HT-29 (cell line): ENCODE measurements around the gene PLEKHG5. TPM values are rescaled to one million over a fixed set of nuclear protein-coding genes. Genes with fewer than 3 reads are reported as not detected.

Experiments used
- DNase-seq: peaks from one replicate; pipeline ENCODE4 v3.0.0-alpha.2; 2015; ENCODE audit warnings: low spot score
- total RNA-seq: library from RNA; depleted of rRNA; stranded (reverse); fragments of >200 nt; shearing (Covaris generic); gene quantifications from 2 replicates; pipeline ENCODE4 v1.2.3, GENCODE V29; 2014

PLEKHG5 gene
- total RNA-seq, 1 experiment from 2014 or later: 14.6 TPM

- DNase-seq: no peak
Measured at GRCh38 chr1:6481820-6482219, 9.6 kb downstream of the PLEKHG5 start.

- no peak for DNase-seq
Measured at GRCh38 chr1:6477039-6477820, 14.2 kb downstream of the PLEKHG5 start.

GRCh38 chr1:6476483-6476882 lies 15.0 kb downstream of the PLEKHG5 start:
- no peak for DNase-seq

GRCh38 chr1:6475381-6476133 lies 15.9 kb downstream of the PLEKHG5 start:
- DNase-seq: peak; percentile 71

GRCh38 chr1:6474815-6475282 lies 16.6 kb downstream of the PLEKHG5 start:
- no peak for DNase-seq

GRCh38 chr1:6473974-6474814 lies 17.3 kb downstream of the PLEKHG5 start:
- DNase-seq: no peak

GRCh38 chr1:6473156-6473555 lies 18.3 kb downstream of the PLEKHG5 start:
- no peak for DNase-seq

- DNase-seq: no peak
Measured at GRCh38 chr1:6472391-6472790, 19.1 kb downstream of the PLEKHG5 start.

GRCh38 chr1:6471970-6472368 lies 19.5 kb downstream of the PLEKHG5 start:
- DNase-seq: peak; percentile 58

GRCh38 chr1:6471086-6471969 lies 20.1 kb downstream of the PLEKHG5 start:
- DNase-seq: peak; percentile 87

GRCh38 chr1:6470132-6471085 lies 21.1 kb downstream of the PLEKHG5 start:
- no peak for DNase-seq

- no peak for DNase-seq
Measured at GRCh38 chr1:6468729-6469461, 22.6 kb downstream of the PLEKHG5 start.

- no peak for DNase-seq
Measured at GRCh38 chr1:6467744-6468688, 23.5 kb downstream of the PLEKHG5 start.

GRCh38 chr1:6467224-6467623 lies 24.2 kb downstream of the PLEKHG5 start:
- DNase-seq: no peak

- no peak for DNase-seq
Measured at GRCh38 chr1:6466751-6467150, 24.7 kb downstream of the PLEKHG5 start.

- no peak for DNase-seq
Measured at GRCh38 chr1:6466023-6466422, 25.4 kb downstream of the PLEKHG5 start, which contains the start of gene TNFRSF25. TNFRSF25 (minus strand) TSS chr1:6466173; CDS start chr1:6466107, 66 bp downstream.

GRCh38 chr1:6465461-6466005 lies 25.9 kb downstream of the PLEKHG5 start:
- DNase-seq: no peak
